ENCODE results near the gene NUDT8. TPM values are rescaled to one million over a fixed set of nuclear protein-coding genes. Genes with fewer than 3 reads are reported as not detected.

Gene NUDT8
- total RNA-seq, 3 donors from 2014 or later = 9.7 to 15.1 (median 12.0) TPM

- intact Hi-C loops (cut with DNase I; ENCODE audit: low total_unique reads) = no loop called here
- Histone ChIP-seq H3K4me1 (peaks cover 0 to 8% of the 10 kb centered on the region in 2 donors), H3K27ac (peak overlapping the region in 1 of 2 donors; percentile 79), H3K36me3 (no peaks in the 10 kb centered on the region), H3K4me3 (peak overlapping the region in 1 of 3 donors; percentile 34), H3K27me3 (no peaks in the 10 kb centered on the region), H3K9me3 (no peaks in the 10 kb centered on the region)
- no peak for DNase-seq (ENCODE audit: low spot score in 2 of 2)
- TF ChIP-seq CTCF (IDR thresholded peaks at IDR 0.05) (no peak), POLR2A (IDR thresholded peaks at IDR 0.05) (no peak), POLR2AphosphoS5 (IDR thresholded peaks at IDR 0.05) (no peak)
Observed at GRCh38 chr11:67614730-67615714, 14.7 kb downstream of the NUDT8 start.

- intact Hi-C loops (cut with DNase I; ENCODE audit: low total_unique reads) = no loop called here
- Histone ChIP-seq H3K36me3 (no peaks in the 10 kb centered on the region), H3K4me3 (peak overlapping the region; percentile 34 to 71 (median 53)), H3K27ac (peak overlapping the region; percentile 79 to 81), H3K27me3 (no peaks in the 10 kb centered on the region), H3K4me1 (peaks cover 0 to 8% of the 10 kb centered on the region in 2 donors), H3K9me3 (no peaks in the 10 kb centered on the region)
- TF ChIP-seq POLR2AphosphoS5 (IDR thresholded peaks at IDR 0.05) (peak in 1 of 3 donors; percentile 37), POLR2A (IDR thresholded peaks at IDR 0.05) (no peak), CTCF (IDR thresholded peaks at IDR 0.05) (peak; percentile 44 to 61 (median 46))
- peak in 1 of 2 donors; percentile 61 for DNase-seq (ENCODE audit: low spot score in 2 of 2)
Observed at GRCh38 chr11:67613960-67614715, 15.6 kb downstream of the NUDT8 start.

GRCh38 chr11:67613313-67613959 lies 16.3 kb downstream of the NUDT8 start:
- no peaks in the 10 kb centered on the region for H3K36me3 ChIP-seq
- intact Hi-C loops (cut with DNase I; ENCODE audit: low total_unique reads) = no loop called here

GRCh38 chr11:67612751-67613150 lies 17.0 kb downstream of the NUDT8 start:
- TF ChIP-seq POLR2A (IDR thresholded peaks at IDR 0.05) = no peak
- TF ChIP-seq CTCF (IDR thresholded peaks at IDR 0.05) = no peak
- no peak for TF ChIP-seq POLR2AphosphoS5 (IDR thresholded peaks at IDR 0.05)
- no peaks in the 10 kb centered on the region for H3K36me3 ChIP-seq
- peaks cover 0 to 8% of the 10 kb centered on the region in 2 donors for H3K4me1 ChIP-seq
- intact Hi-C loops (cut with DNase I; ENCODE audit: low total_unique reads) = no loop called here
- DNase-seq (ENCODE audit: low spot score in 2 of 2) = no peak
- no peak overlapping the region for H3K27ac ChIP-seq
- H3K4me3 ChIP-seq = no peak overlapping the region
- no peaks in the 10 kb centered on the region for H3K9me3 ChIP-seq
- no peaks in the 10 kb centered on the region for H3K27me3 ChIP-seq

More at GRCh38 chr11:67613313-67613959, 16.3 kb downstream of the NUDT8 start:
- no peak for DNase-seq (ENCODE audit: low spot score in 2 of 2)
- H3K27ac ChIP-seq = peak overlapping the region; percentile 79 to 81
- H3K4me3 ChIP-seq = peak overlapping the region; percentile 34 to 71 (median 53)
- TF ChIP-seq CTCF (IDR thresholded peaks at IDR 0.05) (no peak), POLR2A (IDR thresholded peaks at IDR 0.05) (no peak), POLR2AphosphoS5 (IDR thresholded peaks at IDR 0.05) (no peak)
- no peaks in the 10 kb centered on the region for H3K27me3 ChIP-seq
- H3K9me3 ChIP-seq = no peaks in the 10 kb centered on the region
- peaks cover 0 to 8% of the 10 kb centered on the region in 2 donors for H3K4me1 ChIP-seq

Measured in breast epithelium (tissue), 4 donors.